Hepatocyte (in vitro differentiated cells): ENCODE measurements around the gene GCLM. TPM values are rescaled to one million over a fixed set of nuclear protein-coding genes. Genes with fewer than 3 reads are reported as not detected.
A peak's percentile ranks its signal among the peaks of the same experiment; 100 is the strongest.

Source experiments
- DNase-seq: peaks from one replicate; pipeline ENCODE4 v3.0.0-alpha.2; 2016; ENCODE audit warnings: low spot score
- H2AFZ ChIP-seq: fragments of 200-600 bp; sonication (generic); 2 replicates; pipeline ENCODE4 v1.6.0; 2016; ENCODE audit warnings: antibody characterized with exemption, mild to moderate bottlenecking
- H3K27ac ChIP-seq: fragments of 200-600 bp; sonication (generic); 2 replicates; pipeline ENCODE4 v1.5.1; 2016; ENCODE audit warnings: mild to moderate bottlenecking
- H3K27me3 ChIP-seq: fragments of 200-600 bp; sonication (generic); 2 replicates; pipeline ENCODE4 v1.6.1; 2016
- H3K36me3 ChIP-seq: fragments of 200-600 bp; sonication (generic); replicated peaks from 2 replicates; pipeline ENCODE4 v1.5.1; 2016; ENCODE audit warnings: low read depth; ENCODE audit not compliant: insufficient read depth
- H3K4me1 ChIP-seq: fragments of 200-600 bp; sonication (generic); 2 replicates; pipeline ENCODE4 v1.5.1; 2016; ENCODE audit warnings: mild to moderate bottlenecking, moderate library complexity; ENCODE audit not compliant: insufficient read depth
- H3K4me2 ChIP-seq: fragments of 200-600 bp; sonication (generic); 2 replicates; pipeline ENCODE4 v1.6.0; 2016
- H3K4me3 ChIP-seq: fragments of 200-600 bp; sonication (generic); 2 replicates; pipeline ENCODE4 v1.5.1; 2016; ENCODE audit warnings: mild to moderate bottlenecking
- H3K79me2 ChIP-seq: fragments of 200-600 bp; sonication (generic); 2 replicates; pipeline ENCODE4 v1.6.0; 2017; ENCODE audit warnings: mild to moderate bottlenecking
- H3K9me2 ChIP-seq: fragments of 200-600 bp; sonication (generic); replicated peaks from 2 replicates; pipeline ENCODE4 v1.6.0; 2017; ENCODE audit warnings: mild to moderate bottlenecking; ENCODE audit not compliant: insufficient read depth
- H3K9me3 ChIP-seq: fragments of 200-600 bp; sonication (generic); 2 replicates; pipeline ENCODE4 v1.5.1; 2016; ENCODE audit warnings: low read depth, mild to moderate bottlenecking
- H4K20me1 ChIP-seq: fragments of 200-600 bp; sonication (generic); 2 replicates; pipeline ENCODE4 v1.6.0; 2016; ENCODE audit warnings: mild to moderate bottlenecking; ENCODE audit not compliant: insufficient read depth, poor library complexity, severe bottlenecking
- EZH2 ChIP-seq: fragments of 200-600 bp; sonication (generic); IDR thresholded peaks from 2 replicates; pipeline ENCODE4 v1.6.1; 2016; ENCODE audit warnings: antibody characterized with exemption, mild to moderate bottlenecking, borderline replicate concordance
- EZH2phosphoT487 ChIP-seq: fragments of 200-600 bp; sonication (generic); IDR thresholded peaks from one replicate; pipeline ENCODE4 v1.6.1; 2018; ENCODE audit warnings: antibody characterized with exemption, mild to moderate bottlenecking, low read depth, moderate library complexity; ENCODE audit not compliant: unreplicated experiment, severe bottlenecking
- WGBS: methylation state at CpG from one replicate; pipeline ENCODE4 v1.1.6; 2016; ENCODE audit warnings: low lambda C conversion rate; ENCODE audit errors: missing lambda C conversion rate; 5-methylcytosine and 5-hydroxymethylcytosine counted together
- polyA plus RNA-seq: library from polyadenylated mRNA; unstranded; fragments of >200 nt; fragmentation: Nextera tagmentation; extraction: Ambion mirVana; gene quantifications from 2 replicates; pipeline ENCODE4 v1.2.1, GENCODE V29; 2016
- total RNA-seq: library from RNA; depleted of rRNA; stranded (reverse); fragments of >200 nt; gene quantifications from 2 replicates; pipeline ENCODE4 v1.2.3, GENCODE V29; 2014
- TF ChIP-seq, protein P1 (sequence below): fragments of 200-600 bp; sonication (generic); IDR thresholded peaks from 2 replicates; pipeline ENCODE4 v1.5.1; 2016; ENCODE audit warnings: antibody characterized with exemption, mild to moderate bottlenecking; ENCODE audit not compliant: poor library complexity

The GCLM gene
- total and polyA plus RNA-seq, 2 experiments from 2014 or later: 10.7 to 15.3 TPM

DNA sequence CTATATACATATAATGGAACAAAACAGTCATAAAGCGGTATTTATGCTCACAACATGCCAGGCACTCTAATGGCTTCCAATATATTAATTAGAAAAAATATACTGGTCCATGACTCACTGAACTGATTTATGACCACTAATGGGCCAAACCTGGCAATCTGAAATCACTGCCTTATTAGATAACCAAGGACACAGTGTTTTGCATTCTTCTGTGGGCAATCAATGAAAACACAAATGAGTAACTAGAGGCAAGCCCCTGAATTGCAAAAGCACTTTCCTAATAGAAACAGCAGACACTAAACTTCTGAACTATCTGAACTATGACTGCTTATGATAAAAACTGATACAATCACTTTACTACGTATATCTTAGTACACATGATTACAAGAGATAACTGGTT, 3.5 kb downstream of the GCLM start:
- Histone ChIP-seq H3K9me3 (no peaks in the 10 kb centered on the region), H3K4me2 (peak overlapping the region; percentile 2), H3K9me2 (no peaks in the 10 kb centered on the region), H3K4me1 (peaks cover 11% of the 10 kb centered on the region), H3K27me3 (no peaks in the 10 kb centered on the region), H3K27ac (no peak overlapping the region), H3K36me3 (no peaks in the 10 kb centered on the region), H2AFZ (no peak overlapping the region), H3K4me3 (no peak overlapping the region), H4K20me1 (no peaks in the 10 kb centered on the region), H3K79me2 (peaks cover 33% of the 10 kb centered on the region)
- no peak for DNase-seq
- WGBS: 88% methylated on average over 2 of the region's 2 CpGs
- TF ChIP-seq EZH2 (no peak), EZH2phosphoT487 (no peak)
- TF ChIP-seq, protein P1, sequence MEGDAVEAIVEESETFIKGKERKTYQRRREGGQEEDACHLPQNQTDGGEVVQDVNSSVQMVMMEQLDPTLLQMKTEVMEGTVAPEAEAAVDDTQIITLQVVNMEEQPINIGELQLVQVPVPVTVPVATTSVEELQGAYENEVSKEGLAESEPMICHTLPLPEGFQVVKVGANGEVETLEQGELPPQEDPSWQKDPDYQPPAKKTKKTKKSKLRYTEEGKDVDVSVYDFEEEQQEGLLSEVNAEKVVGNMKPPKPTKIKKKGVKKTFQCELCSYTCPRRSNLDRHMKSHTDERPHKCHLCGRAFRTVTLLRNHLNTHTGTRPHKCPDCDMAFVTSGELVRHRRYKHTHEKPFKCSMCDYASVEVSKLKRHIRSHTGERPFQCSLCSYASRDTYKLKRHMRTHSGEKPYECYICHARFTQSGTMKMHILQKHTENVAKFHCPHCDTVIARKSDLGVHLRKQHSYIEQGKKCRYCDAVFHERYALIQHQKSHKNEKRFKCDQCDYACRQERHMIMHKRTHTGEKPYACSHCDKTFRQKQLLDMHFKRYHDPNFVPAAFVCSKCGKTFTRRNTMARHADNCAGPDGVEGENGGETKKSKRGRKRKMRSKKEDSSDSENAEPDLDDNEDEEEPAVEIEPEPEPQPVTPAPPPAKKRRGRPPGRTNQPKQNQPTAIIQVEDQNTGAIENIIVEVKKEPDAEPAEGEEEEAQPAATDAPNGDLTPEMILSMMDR: no peak

DNA sequence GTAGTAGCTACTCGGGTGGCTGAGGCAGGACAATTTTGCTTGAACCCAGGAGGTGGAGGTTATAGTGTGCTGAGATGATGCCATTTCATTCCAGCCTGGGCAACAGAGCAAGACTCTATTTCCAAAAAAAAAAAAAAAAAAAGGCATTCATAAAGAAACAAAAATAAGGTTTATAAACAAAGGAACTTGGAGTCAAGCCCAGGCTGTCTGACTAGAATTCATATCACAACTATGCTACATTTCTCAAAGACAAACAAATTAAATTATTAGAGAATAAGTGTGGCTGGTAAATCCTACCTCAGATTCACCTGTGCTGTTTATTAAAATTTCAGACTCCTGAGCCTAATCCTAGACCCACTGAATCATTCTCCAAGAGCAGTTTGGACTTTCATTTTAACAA, 4.2 kb downstream of the GCLM start:
- H3K27ac ChIP-seq: no peak overlapping the region
- H3K4me2 ChIP-seq: peak overlapping the region; percentile 2

DNA sequence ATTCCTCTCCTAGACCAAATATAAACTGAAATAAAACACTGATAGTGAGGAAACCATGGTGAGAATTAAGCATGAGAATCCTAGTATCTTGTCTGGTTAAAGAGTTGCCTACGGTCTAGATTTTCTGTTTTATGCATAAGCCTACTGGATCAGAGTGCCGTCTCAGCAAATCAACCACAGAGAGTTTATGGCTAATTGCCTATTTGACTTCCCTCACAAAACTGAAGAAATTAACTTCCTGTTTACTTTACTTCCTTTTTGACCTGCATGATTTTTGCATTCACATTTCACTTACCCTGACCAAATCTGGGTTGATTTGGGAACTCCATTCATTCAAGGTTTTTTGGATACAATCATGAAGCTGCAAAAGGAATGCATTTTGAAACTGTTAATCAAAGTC, 5.0 kb downstream of the GCLM start:
- H3K79me2 ChIP-seq: peaks cover 33% of the 10 kb centered on the region
- TF ChIP-seq EZH2phosphoT487 (no peak), EZH2 (no peak)
- TF ChIP-seq, protein P1: no peak
- H3K4me1 ChIP-seq: peaks cover 11% of the 10 kb centered on the region
- no peak for DNase-seq
- H2AFZ ChIP-seq: no peak overlapping the region
- H3K9me3 ChIP-seq: no peaks in the 10 kb centered on the region
- no peaks in the 10 kb centered on the region for H3K9me2 ChIP-seq
- no peak overlapping the region for H3K4me3 ChIP-seq
- 53% methylated on average over 2 of the region's 2 CpGs for WGBS
- no peaks in the 10 kb centered on the region for H3K36me3 ChIP-seq
- no peaks in the 10 kb centered on the region for H4K20me1 ChIP-seq
- H3K27me3 ChIP-seq: no peaks in the 10 kb centered on the region
- H3K4me2 ChIP-seq: no peak overlapping the region
- no peak overlapping the region for H3K27ac ChIP-seq

More for the DNA sequence above, 4.2 kb downstream of the GCLM start:
- Histone ChIP-seq H2AFZ (no peak overlapping the region), H3K79me2 (peaks cover 33% of the 10 kb centered on the region), H3K9me3 (no peaks in the 10 kb centered on the region), H3K4me1 (peaks cover 11% of the 10 kb centered on the region), H4K20me1 (no peaks in the 10 kb centered on the region), H3K27me3 (no peaks in the 10 kb centered on the region), H3K9me2 (no peaks in the 10 kb centered on the region), H3K36me3 (no peaks in the 10 kb centered on the region), H3K4me3 (no peak overlapping the region)
- WGBS: 79% methylated on average over 1 of the region's 1 CpG
- TF ChIP-seq EZH2phosphoT487 (no peak), EZH2 (no peak)
- TF ChIP-seq, protein P1: no peak
- no peak for DNase-seq
